T-helper 2 cell treated with Interferon-gamma antibody and Interleukin-4, amounts not matched to agents 100 ng/mL and 5 ng/mL, for 36 hours (primary cell): ENCODE data around the gene AATK. TPM values are rescaled to one million over a fixed set of nuclear protein-coding genes. Genes with fewer than 3 reads are reported as not detected.

Experiments
- intact Hi-C: fragments of 100-400 bp; cut with micrococcal nuclease; formaldehyde crosslinking; loops from one replicate; pipeline ENCODE4 v1.15.1; 2023
- total RNA-seq: library from RNA; stranded (reverse); gene quantifications from 2 replicates; pipeline ENCODE4 v1.2.3, GENCODE V29; 2022

AATK gene
- total RNA-seq, 1 donor from 2014 or later: 0.27 TPM

- intact Hi-C loops: no loop called here
These were observed 15.1 kb upstream of the AATK start for GRCh38 chr17:81180836-81181810.

- intact Hi-C loops: no loop called here
These were observed 13.8 kb upstream of the AATK start for GRCh38 chr17:81179861-81180260.

GRCh38 chr17:81179220-81179619, 13.2 kb upstream of the AATK start:
- intact Hi-C loops: no loop called here

- intact Hi-C loops: no loop called here
These were observed 12.4 kb upstream of the AATK start for GRCh38 chr17:81178136-81179091.

GRCh38 chr17:81176666-81177065, 10.6 kb upstream of the AATK start:
- intact Hi-C loops: no loop called here

- intact Hi-C loops: no loop called here
These were observed 7.7 kb upstream of the AATK start for GRCh38 chr17:81173762-81174155.

- intact Hi-C loops: no loop called here
These were observed 7.2 kb upstream of the AATK start for GRCh38 chr17:81173052-81173761.

GRCh38 chr17:81171941-81172340, 5.9 kb upstream of the AATK start:
- intact Hi-C loops: no loop called here

- intact Hi-C loops: no loop called here
These were observed 4.9 kb upstream of the AATK start for GRCh38 chr17:81170727-81171494.

GRCh38 chr17:81169870-81170309, 3.9 kb upstream of the AATK start:
- intact Hi-C loops: no loop called here

GRCh38 chr17:81167638-81168037, 1.6 kb upstream of the AATK start:
- intact Hi-C loops: no loop called here

- intact Hi-C loops: no loop called here
These were observed 1.1 kb upstream of the AATK start for GRCh38 chr17:81167194-81167524.

GRCh38 chr17:81165246-81166032, 582 bp downstream of the AATK start, which contains the start of gene PVALEF:
TSS of gene PVALEF (plus strand) at chr17:81165507. CDS start at chr17:81181227, 15,720 bp downstream.
- intact Hi-C loops: no loop called here

GRCh38 chr17:81164371-81165245, 1.4 kb downstream of the AATK start:
- intact Hi-C loops: no loop called here

- intact Hi-C loops: no loop called here
These were observed 2.2 kb downstream of the AATK start for GRCh38 chr17:81163703-81164370.

- intact Hi-C loops: no loop called here
These were observed 2.8 kb downstream of the AATK start for GRCh38 chr17:81163051-81163695.

- intact Hi-C loops: no loop called here
These were observed 3.5 kb downstream of the AATK start for GRCh38 chr17:81162491-81162890.

- intact Hi-C loops: no loop called here
These were observed 4.0 kb downstream of the AATK start for GRCh38 chr17:81161972-81162371.
